NCI-H1436 (cell line): ENCODE data around the gene MEX3D.
"Not testable (repeated sequence)": the region's sequence is repeated elsewhere in the genome, so short reads cannot be mapped to it uniquely, and the experiment has no call there.

Experiments
- DNase-seq: peaks from one replicate; lab custom pipeline; 2025; lab: John Stamatoyannopoulos, UW

The MEX3D gene

DNA sequence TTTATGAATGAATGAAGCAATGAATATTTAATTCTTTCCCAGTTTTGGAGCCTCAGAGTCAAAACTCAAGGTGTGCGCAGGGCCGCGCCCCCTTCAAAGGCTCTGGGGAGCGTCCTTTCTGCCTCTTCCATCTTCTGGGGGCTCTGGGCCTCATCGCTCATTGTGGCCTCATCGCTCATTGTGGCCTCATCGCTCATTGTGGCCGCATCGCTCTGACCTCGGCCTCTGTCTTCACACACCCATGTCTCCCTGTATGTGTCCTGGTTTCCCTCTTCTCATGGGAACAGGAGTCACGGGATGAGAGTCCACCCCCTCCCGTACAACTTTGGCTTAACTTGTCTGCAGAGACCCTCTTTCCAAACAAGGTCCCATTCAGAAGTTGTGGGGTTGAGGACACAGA, 3.2 kb upstream of the MEX3D start:
- no peak for DNase-seq

DNA sequence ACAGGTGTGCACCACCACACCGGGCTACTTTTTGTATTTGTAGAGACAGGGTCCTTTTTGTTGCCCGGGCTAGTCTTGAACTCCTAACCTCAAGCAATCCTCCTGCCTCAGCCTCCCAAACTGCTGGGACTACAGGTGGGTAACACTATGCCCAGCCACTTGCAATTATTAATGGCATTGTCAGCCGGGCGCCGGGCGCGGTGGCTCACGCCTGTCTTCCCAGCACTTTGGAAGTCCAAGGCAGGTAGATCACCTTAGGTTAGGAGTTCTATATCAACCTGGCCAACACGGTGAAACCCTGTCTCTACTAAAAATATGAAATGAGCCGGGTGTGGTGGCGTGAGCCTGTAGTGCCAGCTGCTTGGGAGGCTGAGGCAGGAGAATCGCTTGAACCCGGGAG, 2.7 kb upstream of the MEX3D start:
- no peak for DNase-seq

- DNase-seq = no peak
Measured at GRCh38 chr19:1569997-1570396, 1.9 kb upstream of the MEX3D start.

- no peak for DNase-seq
Measured at GRCh38 chr19:1567848-1568227, 287 bp downstream of the MEX3D start.

DNA sequence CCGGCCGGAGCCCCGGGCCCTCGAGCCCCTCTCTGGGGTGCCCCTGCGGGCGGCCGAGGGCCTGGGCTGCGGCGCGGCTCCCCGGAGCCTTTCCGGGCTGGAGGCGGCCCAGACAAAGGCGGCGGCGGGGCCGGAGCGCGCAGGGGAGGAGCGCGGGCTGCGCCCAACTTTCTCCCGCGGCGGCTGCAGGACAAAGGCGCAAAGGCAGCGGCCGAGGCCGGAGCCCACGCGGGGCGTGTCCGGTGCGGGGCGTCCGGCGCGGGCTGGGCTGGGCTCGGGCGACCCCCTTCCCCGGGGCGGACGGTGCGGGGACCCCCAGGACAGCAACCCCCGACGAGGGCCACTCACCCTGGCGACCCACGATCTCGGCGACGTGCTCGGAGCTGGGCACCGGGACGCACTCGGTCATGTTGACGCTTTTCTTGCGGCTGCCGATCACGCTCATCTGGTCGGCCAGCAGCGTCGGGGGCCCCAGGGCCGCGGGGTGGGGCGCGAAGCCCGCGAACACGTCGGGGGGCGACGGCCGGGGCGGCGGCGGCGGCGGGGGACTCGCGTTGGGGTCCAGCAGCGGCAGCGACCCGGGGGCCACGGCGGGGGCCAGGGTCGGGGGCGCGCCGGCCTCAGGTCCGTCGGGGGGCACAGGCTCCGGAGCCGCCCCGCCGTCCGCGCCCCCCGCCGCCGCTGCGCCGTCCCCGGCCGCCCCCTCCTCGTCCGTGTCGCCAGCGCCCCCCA, 843 bp downstream of the MEX3D start:
- DNase-seq = no peak

- DNase-seq = peak; percentile 75
Measured at GRCh38 chr19:1566392-1567115, 1.6 kb downstream of the MEX3D start.

DNA sequence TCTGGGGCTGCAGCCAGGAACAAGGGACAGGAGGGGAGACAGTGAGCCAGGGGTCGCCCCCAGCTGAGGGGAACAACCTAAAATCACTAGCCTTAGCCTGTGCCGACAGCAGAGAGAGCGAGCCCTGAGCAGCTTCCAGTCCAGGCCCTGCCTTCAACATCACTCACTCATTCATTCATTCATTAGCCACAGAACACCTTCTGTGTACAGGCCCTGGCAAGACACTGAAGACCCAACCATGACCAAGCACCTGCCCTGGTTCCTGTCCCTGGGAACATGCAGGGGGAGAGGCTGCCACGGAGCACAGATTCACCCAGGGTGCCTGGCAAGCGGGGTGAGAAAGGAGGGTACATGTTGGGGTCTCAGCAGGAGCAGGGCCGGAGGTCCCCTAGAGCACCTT, 4.9 kb downstream of the MEX3D start:
- DNase-seq = no peak

- no peak for DNase-seq
Measured at GRCh38 chr19:1561236-1561842, 6.8 kb downstream of the MEX3D start.

GRCh38 chr19:1560286-1560882, 7.7 kb downstream of the MEX3D start:
- no peak for DNase-seq

DNA sequence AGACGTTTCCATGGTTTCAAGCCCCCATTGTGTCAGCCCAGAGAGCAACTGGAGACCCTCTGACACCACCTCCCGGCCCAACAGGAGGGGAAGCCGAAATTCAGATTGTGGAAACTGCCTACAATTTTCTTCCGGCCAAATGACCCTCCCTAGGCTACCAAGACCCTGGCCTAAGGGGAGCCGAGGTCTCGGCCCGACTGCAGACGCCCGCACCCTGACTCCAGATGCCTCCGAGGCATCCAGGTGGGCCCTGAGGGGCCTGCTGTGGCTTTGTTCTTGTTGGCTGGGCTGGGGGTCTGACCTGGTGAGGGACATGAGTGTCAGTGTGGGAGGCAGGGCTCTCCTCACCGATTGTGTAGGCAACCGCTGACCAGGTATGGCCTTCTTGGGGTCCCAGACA, 9.6 kb downstream of the MEX3D start:
- no peak for DNase-seq

DNA sequence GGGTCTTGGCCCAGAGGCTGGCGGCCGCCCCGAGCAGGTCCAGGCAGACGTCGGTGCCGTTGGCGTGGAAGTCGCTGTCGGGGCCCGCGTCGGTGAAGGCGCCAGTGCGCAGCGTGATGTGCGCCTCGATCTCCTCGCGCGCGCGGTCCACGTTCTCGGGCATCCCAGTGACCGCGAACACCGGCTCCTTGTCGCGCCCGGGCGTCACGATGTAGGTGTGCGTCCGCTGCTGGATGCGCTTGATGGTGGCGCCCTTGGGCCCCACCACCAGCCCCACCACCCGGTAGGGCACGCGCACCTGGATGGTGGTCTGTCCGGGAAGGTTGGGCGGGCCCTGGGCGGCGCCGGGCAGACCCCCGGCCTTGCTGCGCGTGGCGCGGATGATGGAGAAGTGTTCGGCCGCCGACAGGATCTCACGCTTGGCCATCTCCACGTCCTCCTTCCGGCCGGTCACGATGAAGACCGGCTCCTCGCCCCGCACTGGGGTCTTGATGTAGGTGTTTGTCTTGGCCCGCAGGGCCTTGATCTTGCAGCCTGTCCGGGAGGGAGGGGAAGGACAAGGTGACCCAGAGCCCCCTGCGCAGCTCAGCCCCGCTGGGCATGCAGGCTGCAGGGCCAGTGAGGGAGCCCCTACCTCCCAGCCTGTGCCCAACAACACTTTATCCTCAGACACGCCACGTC, 11.6 kb downstream of the MEX3D start:
- no peak for DNase-seq

GRCh38 chr19:1555487-1556389, 12.4 kb downstream of the MEX3D start:
- DNase-seq = no peak

- DNase-seq = no peak
Measured at GRCh38 chr19:1554968-1555367, 13.2 kb downstream of the MEX3D start.

DNA sequence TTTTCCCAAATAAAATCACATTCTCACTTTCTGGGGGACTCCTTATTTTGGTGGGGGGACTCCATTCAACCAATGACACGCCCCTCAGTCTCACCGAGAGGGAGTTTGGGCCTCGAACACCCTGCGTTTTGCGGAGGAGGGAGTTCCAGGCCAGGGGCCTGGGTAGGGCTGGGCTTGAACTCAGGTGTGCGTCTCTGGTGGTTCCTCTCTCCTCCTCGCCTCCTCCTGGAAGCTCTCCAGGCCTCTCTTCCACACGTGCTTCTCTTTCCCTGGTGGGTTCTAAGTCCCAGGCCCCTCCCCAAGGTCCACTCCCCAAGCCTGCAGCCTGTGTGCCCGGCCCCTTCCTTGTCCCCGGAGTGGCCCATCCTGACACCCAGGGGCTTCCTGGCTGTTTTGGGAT, 14.7 kb downstream of the MEX3D start:
- no peak for DNase-seq

GRCh38 chr19:1551068-1552040, 16.8 kb downstream of the MEX3D start:
- no peak for DNase-seq

- no peak for DNase-seq
Measured at GRCh38 chr19:1549332-1549945, 18.7 kb downstream of the MEX3D start.

DNA sequence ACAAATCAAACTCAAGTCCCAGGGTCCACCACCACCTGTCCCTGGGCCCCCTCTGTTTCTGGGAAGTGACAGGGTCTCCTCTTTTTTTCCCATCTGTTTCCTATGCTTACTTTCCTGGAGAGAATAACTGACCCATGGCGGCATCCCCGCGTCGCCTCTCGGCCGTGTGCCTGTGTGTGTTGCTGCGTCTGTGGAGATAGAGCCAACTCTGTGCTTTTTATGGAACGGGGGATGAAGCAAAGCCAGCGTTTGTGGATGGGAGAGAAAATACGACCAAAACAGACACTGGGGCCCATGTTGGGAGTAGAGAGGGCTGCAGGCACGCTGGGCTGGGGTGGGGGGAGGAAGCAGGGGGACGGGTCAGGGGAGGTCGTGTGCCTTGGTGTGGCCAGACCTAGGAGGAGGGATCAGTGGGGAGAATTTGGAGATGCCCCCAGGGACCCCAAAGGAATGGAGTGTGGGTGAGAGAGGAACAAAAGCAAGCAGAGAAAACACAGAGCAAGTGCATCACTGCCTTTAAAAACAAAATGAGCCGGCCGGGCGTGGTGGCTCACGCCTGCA, 27.7 kb downstream of the MEX3D start:
- DNase-seq = no peak

DNA sequence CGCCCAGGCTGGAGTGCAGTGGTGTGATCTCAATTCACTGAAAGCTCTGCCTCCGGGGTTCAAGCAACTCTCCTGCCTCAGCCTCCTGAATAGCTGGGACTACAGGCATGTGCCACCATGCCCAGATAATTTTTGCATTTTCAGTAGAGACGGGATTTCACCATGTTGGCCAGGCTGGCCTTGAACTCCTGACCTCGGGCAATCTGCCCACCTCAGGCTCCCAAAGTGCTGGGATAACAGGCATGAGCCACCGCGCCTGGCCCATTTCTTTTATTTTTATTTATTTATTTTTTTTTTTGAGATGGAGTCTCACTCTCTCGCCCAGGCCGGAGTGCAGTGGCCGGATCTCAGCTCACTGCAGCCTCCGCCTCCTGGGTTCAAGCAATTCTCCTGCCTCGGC, 28.4 kb downstream of the MEX3D start:
- not testable (repeated sequence) for DNase-seq

- no peak for DNase-seq
Measured at GRCh38 chr19:1538978-1539377, 29.1 kb downstream of the MEX3D start.
